MM.1S (cell line): ENCODE data around the gene NYNRIN.
"Not testable (repeated sequence)": the region's sequence is repeated elsewhere in the genome, so short reads cannot be mapped to it uniquely, and the experiment has no call there.

Experiments used
- DNase-seq: peaks from one replicate; pipeline ENCODE4 v3.0.0-alpha.2; 2015
- H2AFZ ChIP-seq: fragments of 300-600 bp; sonication (generic); 2 replicates; pipeline ENCODE4 v1.6.0; 2016; ENCODE audit warnings: antibody characterized with exemption, low read length
- H3F3A ChIP-seq: fragments of 300-600 bp; sonication (generic); 2 replicates; pipeline ENCODE4 v1.6.1; 2016; ENCODE audit warnings: mild to moderate bottlenecking, antibody characterized with exemption, low read length, moderate library complexity, mixed read lengths; ENCODE audit not compliant: insufficient read depth
- H3K27ac ChIP-seq: fragments of 300-600 bp; sonication (generic); 2 replicates; pipeline ENCODE4 v1.5.1; 2016; ENCODE audit warnings: mild to moderate bottlenecking, low read length
- H3K27me3 ChIP-seq: fragments of 300-600 bp; sonication (generic); replicated peaks from 2 replicates; pipeline ENCODE4 v1.6.0; 2016; ENCODE audit warnings: low read length; ENCODE audit not compliant: insufficient read depth
- H3K36me3 ChIP-seq: fragments of 300-600 bp; sonication (generic); replicated peaks from 2 replicates; pipeline ENCODE4 v1.6.1; 2016; ENCODE audit warnings: mild to moderate bottlenecking, low read length, mixed read lengths; ENCODE audit not compliant: insufficient read depth
- H3K4me1 ChIP-seq: fragments of 300-600 bp; sonication (generic); 2 replicates; pipeline ENCODE4 v1.6.1; 2016; ENCODE audit warnings: low read length, mixed read lengths
- H3K4me2 ChIP-seq: fragments of 300-600 bp; sonication (generic); 2 replicates; pipeline ENCODE4 v1.6.0; 2016; ENCODE audit warnings: low read depth, low read length
- H3K4me3 ChIP-seq: fragments of 300-600 bp; sonication (generic); 2 replicates; pipeline ENCODE4 v1.5.1; 2016; ENCODE audit warnings: low read length, mixed read lengths
- H3K79me2 ChIP-seq: fragments of 300-600 bp; sonication (generic); 2 replicates; pipeline ENCODE4 v1.6.1; 2016; ENCODE audit warnings: mixed run types, low read length, mixed read lengths
- H3K9ac ChIP-seq: fragments of 300-600 bp; sonication (generic); 2 replicates; pipeline ENCODE4 v1.6.1; 2016; ENCODE audit warnings: low read length, mixed read lengths
- H3K9me2 ChIP-seq: fragments of 300-600 bp; sonication (generic); replicated peaks from 2 replicates; pipeline ENCODE4 v1.6.1; 2016; ENCODE audit warnings: mild to moderate bottlenecking, low read length, mixed read lengths; ENCODE audit not compliant: insufficient read depth
- H3K9me3 ChIP-seq: fragments of 300-600 bp; sonication (generic); replicated peaks from 2 replicates; pipeline ENCODE4 v1.6.1; 2016; ENCODE audit warnings: mild to moderate bottlenecking, low read length, mixed read lengths; ENCODE audit not compliant: insufficient read depth
- H4K20me1 ChIP-seq: fragments of 300-600 bp; sonication (generic); 2 replicates; pipeline ENCODE4 v1.6.1; 2016; ENCODE audit warnings: mild to moderate bottlenecking, low read length, moderate library complexity, mixed read lengths; ENCODE audit not compliant: insufficient read depth
- EZH2 ChIP-seq: fragments of 300-600 bp; sonication (generic); optimal IDR thresholded peaks from 2 replicates; pipeline ENCODE3; 2017; ENCODE audit warnings: low read depth, mild to moderate bottlenecking, antibody characterized with exemption, low read length, mixed read lengths
- EZH2phosphoT487 ChIP-seq: fragments of 300-600 bp; sonication (generic); IDR thresholded peaks from 2 replicates; pipeline ENCODE4 v1.6.1; 2018; ENCODE audit warnings: antibody characterized with exemption, low read length
- TF ChIP-seq, protein P1 (sequence below): fragments of 300-600 bp; sonication (generic); IDR thresholded peaks from 2 replicates; pipeline ENCODE4 v1.5.1; 2016; ENCODE audit warnings: antibody characterized with exemption, low read length, mixed read lengths

The NYNRIN gene

GRCh38 chr14:24353559-24354481 is 45.0 kb upstream of the NYNRIN start:
- no peak overlapping the region for H3K27ac ChIP-seq
- no peak overlapping the region for H3K4me2 ChIP-seq
- H3K9me3 ChIP-seq: no peaks in the 10 kb centered on the region
- H3K79me2 ChIP-seq: no peaks in the 10 kb centered on the region
- H3K9me2 ChIP-seq: no peaks in the 10 kb centered on the region
- DNase-seq: no peak
- H3K4me1 ChIP-seq: no peaks in the 10 kb centered on the region
- no peak overlapping the region for H3K4me3 ChIP-seq
- H2AFZ ChIP-seq: no peak overlapping the region
- TF ChIP-seq EZH2phosphoT487 (no peak), EZH2 (no peak)
- TF ChIP-seq, protein P1, sequence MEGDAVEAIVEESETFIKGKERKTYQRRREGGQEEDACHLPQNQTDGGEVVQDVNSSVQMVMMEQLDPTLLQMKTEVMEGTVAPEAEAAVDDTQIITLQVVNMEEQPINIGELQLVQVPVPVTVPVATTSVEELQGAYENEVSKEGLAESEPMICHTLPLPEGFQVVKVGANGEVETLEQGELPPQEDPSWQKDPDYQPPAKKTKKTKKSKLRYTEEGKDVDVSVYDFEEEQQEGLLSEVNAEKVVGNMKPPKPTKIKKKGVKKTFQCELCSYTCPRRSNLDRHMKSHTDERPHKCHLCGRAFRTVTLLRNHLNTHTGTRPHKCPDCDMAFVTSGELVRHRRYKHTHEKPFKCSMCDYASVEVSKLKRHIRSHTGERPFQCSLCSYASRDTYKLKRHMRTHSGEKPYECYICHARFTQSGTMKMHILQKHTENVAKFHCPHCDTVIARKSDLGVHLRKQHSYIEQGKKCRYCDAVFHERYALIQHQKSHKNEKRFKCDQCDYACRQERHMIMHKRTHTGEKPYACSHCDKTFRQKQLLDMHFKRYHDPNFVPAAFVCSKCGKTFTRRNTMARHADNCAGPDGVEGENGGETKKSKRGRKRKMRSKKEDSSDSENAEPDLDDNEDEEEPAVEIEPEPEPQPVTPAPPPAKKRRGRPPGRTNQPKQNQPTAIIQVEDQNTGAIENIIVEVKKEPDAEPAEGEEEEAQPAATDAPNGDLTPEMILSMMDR: no peak
- no peaks in the 10 kb centered on the region for H3K36me3 ChIP-seq
- H3K27me3 ChIP-seq: no peaks in the 10 kb centered on the region
- H3K9ac ChIP-seq: no peak overlapping the region
- no peaks in the 10 kb centered on the region for H3F3A ChIP-seq
- H4K20me1 ChIP-seq: no peaks in the 10 kb centered on the region

GRCh38 chr14:24354482-24354825 is 44.3 kb upstream of the NYNRIN start:
- H3K79me2 ChIP-seq, DNase-seq, H4K20me1 ChIP-seq, H3K9me2 ChIP-seq, H3K9ac ChIP-seq, H3K27ac ChIP-seq, H3K4me3 ChIP-seq, H3K4me2 ChIP-seq, H3K36me3 ChIP-seq, H3K9me3 ChIP-seq, H3K4me1 ChIP-seq, H3F3A ChIP-seq, H2AFZ ChIP-seq, H3K27me3 ChIP-seq: not testable (repeated sequence)

- no peaks in the 10 kb centered on the region for H3F3A ChIP-seq
- H3K9me3 ChIP-seq: no peaks in the 10 kb centered on the region
- no peak overlapping the region for H3K27ac ChIP-seq
- no peaks in the 10 kb centered on the region for H3K27me3 ChIP-seq
- TF ChIP-seq EZH2phosphoT487 (no peak), EZH2 (no peak)
- TF ChIP-seq, protein P1: no peak
- no peaks in the 10 kb centered on the region for H3K9me2 ChIP-seq
- H3K4me1 ChIP-seq: no peaks in the 10 kb centered on the region
- no peak overlapping the region for H3K4me2 ChIP-seq
- no peaks in the 10 kb centered on the region for H3K36me3 ChIP-seq
- H3K4me3 ChIP-seq: no peak overlapping the region
- H2AFZ ChIP-seq: no peak overlapping the region
- H3K9ac ChIP-seq: no peak overlapping the region
- H4K20me1 ChIP-seq: no peaks in the 10 kb centered on the region
- H3K79me2 ChIP-seq: no peaks in the 10 kb centered on the region
- DNase-seq: no peak
Measured at GRCh38 chr14:24355009-24355408, 43.8 kb upstream of the NYNRIN start.

DNA sequence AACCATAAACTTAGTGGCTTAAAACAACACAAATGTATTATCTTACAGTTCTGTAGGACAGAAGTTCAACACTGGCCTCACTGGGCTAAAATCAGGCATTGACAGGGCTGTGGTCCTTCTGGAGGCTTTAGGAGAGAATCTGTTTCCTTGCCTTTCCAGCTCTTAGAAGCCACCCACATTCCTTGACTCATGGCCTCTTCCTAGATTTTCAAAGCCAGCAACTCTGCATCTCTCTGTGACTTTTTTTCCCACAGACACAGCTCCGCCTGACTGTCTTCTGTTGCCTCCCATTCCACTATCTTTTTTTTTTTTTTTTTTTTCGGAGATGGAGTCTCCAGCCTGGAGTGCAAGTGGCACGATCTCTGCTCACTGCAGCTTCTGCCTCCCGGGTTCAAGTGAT is 42.6 kb upstream of the NYNRIN start:
- Histone ChIP-seq H3K4me1 (no peaks in the 10 kb centered on the region), H3K9me2 (no peaks in the 10 kb centered on the region), H3F3A (no peaks in the 10 kb centered on the region), H3K27me3 (no peaks in the 10 kb centered on the region), H3K4me3 (no peak overlapping the region), H3K9ac (no peak overlapping the region), H2AFZ (no peak overlapping the region), H3K9me3 (no peaks in the 10 kb centered on the region), H3K27ac (no peak overlapping the region), H3K4me2 (no peak overlapping the region), H3K36me3 (no peaks in the 10 kb centered on the region), H4K20me1 (no peaks in the 10 kb centered on the region), H3K79me2 (no peaks in the 10 kb centered on the region)
- no peak for DNase-seq
- no peak for TF ChIP-seq EZH2
- TF ChIP-seq EZH2phosphoT487: no peak
- TF ChIP-seq, protein P1: no peak
